Astrocyte (in vitro differentiated cells and primary cell): ENCODE data around the gene HOXD1.

Experiments
- EZH2 ChIP-seq: IDR thresholded peaks from 2 replicates; pipeline ENCODE4 v1.6.1; 2012; ENCODE audit warnings: mild to moderate bottlenecking, low read length, inconsistent platforms; ENCODE audit not compliant: insufficient read depth
- TF ChIP-seq, protein P1 (sequence below): IDR thresholded peaks from 2 replicates; pipeline ENCODE4 v1.5.1; 2011; ENCODE audit warnings: low read depth, mild to moderate bottlenecking, inconsistent platforms, low read length, moderate library complexity; ENCODE audit not compliant: insufficient read depth

DNA sequence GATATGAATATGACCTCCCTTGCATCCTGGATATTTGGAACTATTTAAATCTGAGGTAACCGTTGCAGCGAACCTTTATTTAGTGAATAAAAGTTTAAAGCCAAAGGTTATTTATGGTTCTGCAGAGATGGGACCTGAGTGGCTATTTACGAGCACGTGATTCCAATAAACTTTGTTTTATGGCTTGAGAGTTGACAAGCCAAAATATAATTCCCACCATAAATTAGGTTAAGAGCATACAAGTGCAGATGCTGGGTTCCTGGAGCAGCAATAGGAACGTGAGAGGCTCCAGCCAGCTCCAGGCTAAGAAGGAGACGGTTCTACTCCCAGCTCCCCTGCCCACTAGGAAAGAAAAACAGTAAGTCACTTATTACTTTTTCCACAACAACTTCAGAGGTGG lies 42.4 kb upstream of the HOXD1 start:
- TF ChIP-seq, protein P1, sequence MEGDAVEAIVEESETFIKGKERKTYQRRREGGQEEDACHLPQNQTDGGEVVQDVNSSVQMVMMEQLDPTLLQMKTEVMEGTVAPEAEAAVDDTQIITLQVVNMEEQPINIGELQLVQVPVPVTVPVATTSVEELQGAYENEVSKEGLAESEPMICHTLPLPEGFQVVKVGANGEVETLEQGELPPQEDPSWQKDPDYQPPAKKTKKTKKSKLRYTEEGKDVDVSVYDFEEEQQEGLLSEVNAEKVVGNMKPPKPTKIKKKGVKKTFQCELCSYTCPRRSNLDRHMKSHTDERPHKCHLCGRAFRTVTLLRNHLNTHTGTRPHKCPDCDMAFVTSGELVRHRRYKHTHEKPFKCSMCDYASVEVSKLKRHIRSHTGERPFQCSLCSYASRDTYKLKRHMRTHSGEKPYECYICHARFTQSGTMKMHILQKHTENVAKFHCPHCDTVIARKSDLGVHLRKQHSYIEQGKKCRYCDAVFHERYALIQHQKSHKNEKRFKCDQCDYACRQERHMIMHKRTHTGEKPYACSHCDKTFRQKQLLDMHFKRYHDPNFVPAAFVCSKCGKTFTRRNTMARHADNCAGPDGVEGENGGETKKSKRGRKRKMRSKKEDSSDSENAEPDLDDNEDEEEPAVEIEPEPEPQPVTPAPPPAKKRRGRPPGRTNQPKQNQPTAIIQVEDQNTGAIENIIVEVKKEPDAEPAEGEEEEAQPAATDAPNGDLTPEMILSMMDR: no peak
- no peak for TF ChIP-seq EZH2
